Peyer's patch (tissue), 4 donors: ENCODE results near the gene TRIM13.

ENCODE experiments used
- CTCF ChIP-seq, 6 experiments: fragments of 450-650 bp in 4 of 6; fragments of 200-600 bp in 2 of 6; sonication (generic) in 1 of 6; IDR thresholded peaks; one replicate each; pipeline ENCODE4 v1.5.1; 2017 to 2019; ENCODE audit warnings: antibody characterized with exemption in 6 of 6, mild to moderate bottlenecking in 3 of 6, moderate library complexity in 1 of 6
- POLR2A ChIP-seq, 2 donors: fragments of 450-650 bp; IDR thresholded peaks; one replicate each; pipeline ENCODE4 v1.5.1; 2017; ENCODE audit warnings: antibody characterized with exemption in 2 of 2, mild to moderate bottlenecking in 2 of 2, moderate library complexity in 2 of 2

GRCh38 chr13:49993111-49993510 is 3.7 kb upstream of the TRIM13 start:
- no peak for TF ChIP-seq CTCF (IDR thresholded peaks at IDR 0.05)
- no peak for TF ChIP-seq POLR2A (IDR thresholded peaks at IDR 0.05)
